ENCODE measurements around the gene OVAAL.

- TF ChIP-seq CTCF (IDR thresholded peaks at IDR 0.05) (no peak), POLR2A (IDR thresholded peaks at IDR 0.05) (no peak), POLR2AphosphoS5 (IDR thresholded peaks at IDR 0.05) (no peak), EP300 (IDR thresholded peaks at IDR 0.05) (no peak)
Observed at GRCh38 chr1:180579961-180580611, 21.3 kb downstream of the OVAAL start.
